Vein endothelial cell (primary cell): ENCODE measurements around the gene DEFB126. TPM values are rescaled to one million over a fixed set of nuclear protein-coding genes. Genes with fewer than 3 reads are reported as not detected.

Source experiments
- total RNA-seq: library from RNA; depleted of rRNA; stranded (reverse); fragments of >200 nt; gene quantifications from 2 replicates; pipeline ENCODE4 v1.2.3, GENCODE V29; 2012

The DEFB126 gene, protein sequence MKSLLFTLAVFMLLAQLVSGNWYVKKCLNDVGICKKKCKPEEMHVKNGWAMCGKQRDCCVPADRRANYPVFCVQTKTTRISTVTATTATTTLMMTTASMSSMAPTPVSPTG
- total RNA-seq = not detected in 2 replicates

DNA sequence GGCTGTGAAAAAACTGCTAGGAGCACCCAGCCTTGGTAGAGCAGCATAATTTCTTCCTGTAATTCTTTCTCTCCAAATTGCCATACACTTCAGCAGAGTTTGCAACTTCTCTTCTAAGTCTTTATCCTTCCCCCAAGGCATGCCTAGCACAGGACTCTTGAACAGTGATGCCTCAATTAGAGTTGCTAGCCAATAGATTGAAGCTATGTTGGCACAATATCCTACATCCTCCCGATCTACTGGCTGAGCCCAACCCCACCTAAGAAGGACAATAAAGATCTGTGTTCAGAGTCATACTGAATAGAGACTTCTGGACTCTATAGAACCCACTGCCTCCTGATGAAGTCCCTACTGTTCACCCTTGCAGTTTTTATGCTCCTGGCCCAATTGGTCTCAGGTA is at the start of gene DEFB126:
Gene DEFB126, plus strand, starts transcription at position 301 of the 400 bp plus-strand sequence. Its CDS starts 39 bp downstream, at position 340.

GRCh38 chr20:157154-157553 is 14.8 kb downstream of the DEFB126 start, which contains the start of gene DEFB127:
Gene DEFB127 (plus strand): TSS chr20:157454. CDS start chr20:157545, 91 bp downstream.

GRCh38 chr20:189611-190010 is 47.2 kb downstream of the DEFB126 start, which contains the start of gene DEFB128:
Gene DEFB128 (minus strand): TSS chr20:189711. CDS start chr20:189623, 88 bp downstream.

Other genes with a start within 250 kb of the DEFB126 start
- not detected in 2 replicates for gene DEFB125, start 54.9 kb upstream of the DEFB126 start, total RNA-seq
- gene DEFB127, start 14.9 kb downstream of the DEFB126 start, total RNA-seq = not detected in 2 replicates
- not detected in 2 replicates for gene DEFB128, start 47.1 kb downstream of the DEFB126 start, total RNA-seq
- not detected in 2 replicates for gene DEFB129, start 84.7 kb downstream of the DEFB126 start, total RNA-seq
- not detected in 2 replicates for gene DEFB132, start 115.1 kb downstream of the DEFB126 start, total RNA-seq
- 2.9 and 4.8 TPM in 2 replicates for gene C20orf96, start 148.2 kb downstream of the DEFB126 start, total RNA-seq
- 11.4 and 13.7 TPM in 2 replicates for gene ZCCHC3, start 155.0 kb downstream of the DEFB126 start, total RNA-seq
- 7.0 and 8.5 TPM in 2 replicates for gene SOX12, start 183.0 kb downstream of the DEFB126 start, total RNA-seq
- 24.0 and 57.5 TPM in 2 replicates for gene NRSN2, start 204.5 kb downstream of the DEFB126 start, total RNA-seq
- gene TRIB3, start 238.2 kb downstream of the DEFB126 start, total RNA-seq = 61.1 and 63.4 TPM in 2 replicates